ENCODE measurements around the gene EYA2. TPM values are rescaled to one million over a fixed set of nuclear protein-coding genes. Genes with fewer than 3 reads are reported as not detected.

EYA2 gene
- total RNA-seq, 1 experiment from 2014 or later = not detected

DNA sequence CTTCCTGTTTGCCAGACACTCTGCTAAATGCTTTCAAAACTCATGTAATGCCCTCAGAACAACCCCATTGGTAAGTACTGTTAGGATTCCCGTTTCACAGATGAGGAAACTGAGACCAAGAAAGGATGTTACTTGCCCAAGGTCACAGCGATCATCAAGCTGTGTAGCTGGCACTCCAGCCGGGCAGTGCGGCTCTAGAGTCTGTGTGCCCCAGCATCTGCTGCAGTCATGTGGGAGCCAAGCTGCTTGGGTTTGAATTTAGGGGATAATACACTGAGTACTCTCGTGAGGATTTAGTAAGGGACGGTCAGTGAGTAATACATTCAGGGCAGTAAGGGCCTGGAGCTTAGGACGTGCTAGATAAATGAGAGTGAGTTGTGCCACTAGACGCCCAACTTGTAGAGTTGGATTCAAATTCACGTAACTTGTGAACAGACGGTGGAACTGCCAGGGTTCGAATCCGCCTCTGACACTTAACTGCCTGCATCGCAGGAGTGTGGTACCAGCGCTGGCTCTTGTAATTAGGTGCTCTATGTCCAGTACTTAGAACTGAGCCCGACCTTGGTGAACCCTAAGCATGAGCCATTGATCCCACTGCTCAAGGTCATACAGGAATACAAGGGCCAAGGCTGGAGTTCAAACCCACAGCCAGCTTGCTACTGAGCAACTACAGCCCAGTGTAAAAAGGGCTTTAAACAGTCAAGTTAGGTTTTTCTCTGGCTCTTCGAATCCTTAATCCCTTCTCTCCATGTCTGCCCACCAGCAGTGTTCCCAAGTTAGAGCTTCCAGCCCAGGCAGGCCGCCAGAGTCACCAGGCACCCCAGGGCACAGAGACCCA lies 70.2 kb downstream of the EYA2 start:
- BruUV-seq (replicated peaks) = no TSS peak
- no peak overlapping the region for H3K27ac Mint-ChIP-seq (ENCODE audit: low read depth, unreplicated experiment)
- TF ChIP-seq, protein P1, sequence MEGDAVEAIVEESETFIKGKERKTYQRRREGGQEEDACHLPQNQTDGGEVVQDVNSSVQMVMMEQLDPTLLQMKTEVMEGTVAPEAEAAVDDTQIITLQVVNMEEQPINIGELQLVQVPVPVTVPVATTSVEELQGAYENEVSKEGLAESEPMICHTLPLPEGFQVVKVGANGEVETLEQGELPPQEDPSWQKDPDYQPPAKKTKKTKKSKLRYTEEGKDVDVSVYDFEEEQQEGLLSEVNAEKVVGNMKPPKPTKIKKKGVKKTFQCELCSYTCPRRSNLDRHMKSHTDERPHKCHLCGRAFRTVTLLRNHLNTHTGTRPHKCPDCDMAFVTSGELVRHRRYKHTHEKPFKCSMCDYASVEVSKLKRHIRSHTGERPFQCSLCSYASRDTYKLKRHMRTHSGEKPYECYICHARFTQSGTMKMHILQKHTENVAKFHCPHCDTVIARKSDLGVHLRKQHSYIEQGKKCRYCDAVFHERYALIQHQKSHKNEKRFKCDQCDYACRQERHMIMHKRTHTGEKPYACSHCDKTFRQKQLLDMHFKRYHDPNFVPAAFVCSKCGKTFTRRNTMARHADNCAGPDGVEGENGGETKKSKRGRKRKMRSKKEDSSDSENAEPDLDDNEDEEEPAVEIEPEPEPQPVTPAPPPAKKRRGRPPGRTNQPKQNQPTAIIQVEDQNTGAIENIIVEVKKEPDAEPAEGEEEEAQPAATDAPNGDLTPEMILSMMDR (IDR thresholded peaks at IDR 0.05; ENCODE audit: unreplicated experiment) = no peak
- no peaks in the 10 kb centered on the region for H3K27me3 Mint-ChIP-seq (ENCODE audit: insufficient read depth, unreplicated experiment)
- intact Hi-C loops (cut with micrococcal nuclease) = no loop called here
- H3K9me3 Mint-ChIP-seq (ENCODE audit: unreplicated experiment) = no peaks in the 10 kb centered on the region
- no peak overlapping the region for H3K4me3 Mint-ChIP-seq (ENCODE audit: unreplicated experiment)
- peaks cover 17% of the 10 kb centered on the region for H3K4me1 Mint-ChIP-seq (ENCODE audit: insufficient read depth, unreplicated experiment)
- ChIA-PET POLR2A (interaction anchor here (0.6 to 1.0 kb wide), 3 partner anchors 10 to 172 kb away, joined by 3 to 4 read pairs (median 3); no protein-coding TSS in a partner anchor), CTCF (interaction anchor here (0.6 to 1.5 kb wide), 2 partner anchors 25 to 190 kb away, joined by 3 read pairs; no protein-coding TSS in a partner anchor)
- H3K36me3 Mint-ChIP-seq (ENCODE audit: insufficient read depth, unreplicated experiment) = peaks cover 12% of the 10 kb centered on the region
- DNase-seq (ENCODE audit: unreplicated experiment) = no peak

DNA sequence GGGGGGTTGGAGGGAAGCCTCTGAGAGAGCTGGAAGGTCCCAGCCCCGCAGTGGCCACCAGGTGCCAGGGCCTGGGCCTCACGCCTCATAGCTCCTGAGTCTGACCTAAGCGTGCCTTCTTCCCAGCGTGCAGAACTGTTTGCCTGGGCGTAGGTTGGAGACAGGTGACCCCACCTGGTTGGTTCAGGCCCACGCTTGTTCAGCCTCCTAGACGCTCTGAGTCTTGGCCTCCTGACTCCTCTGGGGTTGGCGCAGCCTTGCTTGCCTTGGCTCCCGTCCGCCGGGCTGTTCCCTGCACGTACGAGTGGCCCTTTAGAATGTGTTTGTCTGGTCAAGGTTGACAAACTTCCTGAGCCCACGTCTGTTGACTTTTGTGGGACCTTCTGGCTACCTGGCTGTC lies 70.8 kb downstream of the EYA2 start:
- intact Hi-C loops (cut with micrococcal nuclease) = no loop called here
- no peak overlapping the region for H3K27ac Mint-ChIP-seq (ENCODE audit: low read depth, unreplicated experiment)
- H3K4me3 Mint-ChIP-seq (ENCODE audit: unreplicated experiment) = no peak overlapping the region
- BruUV-seq (replicated peaks) = no TSS peak
- H3K4me1 Mint-ChIP-seq (ENCODE audit: insufficient read depth, unreplicated experiment) = peaks cover 18% of the 10 kb centered on the region
- POLR2A ChIA-PET = interaction anchor here (0.6 to 1.0 kb wide), 3 partner anchors 11 to 172 kb away, joined by 3 to 4 read pairs (median 3); no protein-coding TSS in a partner anchor
- H3K36me3 Mint-ChIP-seq (ENCODE audit: insufficient read depth, unreplicated experiment) = peaks cover 12% of the 10 kb centered on the region
- no peaks in the 10 kb centered on the region for H3K27me3 Mint-ChIP-seq (ENCODE audit: insufficient read depth, unreplicated experiment)
- TF ChIP-seq, protein P1 (IDR thresholded peaks at IDR 0.05; ENCODE audit: unreplicated experiment) = no peak
- no peaks in the 10 kb centered on the region for H3K9me3 Mint-ChIP-seq (ENCODE audit: unreplicated experiment)
- CTCF ChIA-PET = interaction anchor here (0.6 to 1.5 kb wide), 2 partner anchors 26 to 191 kb away, joined by 3 read pairs; no protein-coding TSS in a partner anchor
- DNase-seq (ENCODE audit: unreplicated experiment) = no peak

DNA sequence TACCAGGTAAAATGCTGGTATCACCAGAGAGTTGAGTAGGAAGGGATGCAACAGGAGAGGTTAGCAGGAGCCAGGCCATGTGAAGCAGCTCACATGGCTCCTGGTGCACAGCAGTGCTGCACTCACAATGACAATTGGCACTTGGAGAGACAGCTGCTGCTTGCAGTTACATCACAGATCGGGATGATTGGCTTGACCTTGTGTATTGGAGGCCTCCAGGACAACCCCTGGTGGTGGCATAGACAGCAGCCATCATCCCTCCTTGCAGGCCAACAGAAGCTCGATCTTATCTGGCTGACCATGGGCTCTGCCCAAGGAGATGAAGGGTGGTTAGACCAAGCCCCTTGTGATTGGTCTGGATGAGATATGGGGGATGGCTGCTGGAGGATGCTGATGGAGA lies 73.0 kb downstream of the EYA2 start:
- no TSS peak for BruUV-seq (replicated peaks)
- H3K4me3 Mint-ChIP-seq (ENCODE audit: unreplicated experiment) = no peak overlapping the region
- no peaks in the 10 kb centered on the region for H3K27me3 Mint-ChIP-seq (ENCODE audit: insufficient read depth, unreplicated experiment)
- POLR2A ChIA-PET = interaction anchor here (0.6 to 0.7 kb wide), 2 partner anchors 84 to 158 kb away, joined by 3 to 4 read pairs; no protein-coding TSS in a partner anchor
- peaks cover 25% of the 10 kb centered on the region for H3K4me1 Mint-ChIP-seq (ENCODE audit: insufficient read depth, unreplicated experiment)
- DNase-seq (ENCODE audit: unreplicated experiment) = no peak
- peaks cover 6% of the 10 kb centered on the region for H3K36me3 Mint-ChIP-seq (ENCODE audit: insufficient read depth, unreplicated experiment)
- intact Hi-C loops (cut with micrococcal nuclease) = no loop called here
- H3K27ac Mint-ChIP-seq (ENCODE audit: low read depth, unreplicated experiment) = no peak overlapping the region
- TF ChIP-seq, protein P1 (IDR thresholded peaks at IDR 0.05; ENCODE audit: unreplicated experiment) = no peak
- CTCF ChIA-PET = interaction anchor here (0.6 to 1.4 kb wide), 2 partner anchors 214 to 1955 kb away, joined by 3 read pairs; no protein-coding TSS in a partner anchor
- H3K9me3 Mint-ChIP-seq (ENCODE audit: unreplicated experiment) = peaks cover 7% of the 10 kb centered on the region

DNA sequence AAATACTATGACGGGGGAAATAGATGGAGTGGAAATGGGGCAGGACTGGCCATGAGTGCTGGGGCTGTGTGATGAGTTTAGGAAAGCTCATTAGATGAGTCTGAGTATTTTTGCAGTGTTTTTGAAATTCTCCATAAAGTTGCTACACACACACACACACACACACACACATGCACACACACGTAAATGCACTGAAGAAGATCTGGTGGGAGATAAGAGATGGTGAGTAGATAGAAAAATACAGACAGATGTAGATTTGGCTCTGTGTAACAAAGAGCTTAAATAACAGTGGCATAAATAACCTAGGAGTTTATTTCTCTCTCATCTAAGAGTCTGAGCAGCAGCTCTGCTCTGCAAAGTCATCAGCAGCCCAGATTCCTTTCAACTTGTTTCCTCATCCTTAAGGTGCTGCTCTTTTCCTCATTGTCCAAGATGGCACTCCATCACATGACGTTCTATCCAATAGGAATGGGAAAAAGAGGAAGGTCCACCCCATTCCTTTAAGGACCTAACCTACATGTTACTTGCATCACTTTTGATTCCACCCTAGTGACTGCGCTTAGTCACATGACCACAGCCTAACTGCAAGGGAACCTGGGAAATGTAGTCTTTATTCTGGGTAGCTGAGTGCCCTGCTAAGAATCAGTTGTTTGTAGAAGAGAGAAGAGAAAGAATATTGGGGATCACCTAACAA lies 76.4 kb downstream of the EYA2 start:
- TF ChIP-seq, protein P1 (IDR thresholded peaks at IDR 0.05; ENCODE audit: unreplicated experiment) = no peak
- Mint-ChIP-seq H3K36me3 (ENCODE audit: insufficient read depth, unreplicated experiment) (no peaks in the 10 kb centered on the region), H3K27ac (ENCODE audit: low read depth, unreplicated experiment) (peak overlapping the region; percentile 32), H3K4me3 (ENCODE audit: unreplicated experiment) (peak overlapping the region; percentile 19), H3K27me3 (ENCODE audit: insufficient read depth, unreplicated experiment) (no peaks in the 10 kb centered on the region), H3K4me1 (ENCODE audit: insufficient read depth, unreplicated experiment) (peaks cover 10% of the 10 kb centered on the region), H3K9me3 (ENCODE audit: unreplicated experiment) (peaks cover 7% of the 10 kb centered on the region)
- ChIA-PET CTCF (no interaction called here), POLR2A (interaction anchor here (0.6 to 1.4 kb wide), 5 partner anchors 13 to 162 kb away, joined by 3 to 5 read pairs (median 3); no protein-coding TSS in a partner anchor)
- intact Hi-C loops (cut with micrococcal nuclease) = no loop called here
- DNase-seq (ENCODE audit: unreplicated experiment) = peak; percentile 88
- no TSS peak for BruUV-seq (replicated peaks)

Data from MCF 10A (cell line).